ENCODE data around the gene CHN1.

DNA sequence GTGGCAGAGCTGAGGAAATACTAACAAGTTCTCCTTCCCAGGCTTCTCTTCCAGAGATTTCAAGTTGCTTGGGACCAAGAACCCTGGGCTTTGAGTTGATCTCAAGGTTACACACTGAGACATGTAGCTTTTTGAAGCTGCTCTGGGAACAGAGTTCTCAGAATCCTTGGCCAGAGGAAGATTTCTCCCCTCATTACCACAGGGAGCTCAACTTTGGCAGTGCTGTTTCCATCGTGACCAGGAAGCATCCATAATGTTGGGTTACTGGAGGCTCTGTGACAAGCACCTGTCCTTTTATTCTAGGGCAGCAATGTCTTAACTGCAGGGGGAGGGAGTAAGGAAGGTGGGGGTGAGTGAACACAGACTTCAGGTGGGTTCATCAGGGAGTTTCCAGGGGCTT, 199.4 kb downstream of the CHN1 start:
- TF ChIP-seq CTCF (IDR thresholded peaks at IDR 0.05) (no peak), ZFX (IDR thresholded peaks at IDR 0.05; ENCODE audit: borderline replicate concordance) (no peak)

Measured in 22Rv1 (cell line).